Ecto neural progenitor cell (in vitro differentiated cells): Measurements from ENCODE around the gene NDST4.

Experiments used
- DNase-seq: peaks from one replicate; pipeline ENCODE4 v3.0.0-alpha.2; 2018; ENCODE audit warnings: low spot score

Gene NDST4

DNA sequence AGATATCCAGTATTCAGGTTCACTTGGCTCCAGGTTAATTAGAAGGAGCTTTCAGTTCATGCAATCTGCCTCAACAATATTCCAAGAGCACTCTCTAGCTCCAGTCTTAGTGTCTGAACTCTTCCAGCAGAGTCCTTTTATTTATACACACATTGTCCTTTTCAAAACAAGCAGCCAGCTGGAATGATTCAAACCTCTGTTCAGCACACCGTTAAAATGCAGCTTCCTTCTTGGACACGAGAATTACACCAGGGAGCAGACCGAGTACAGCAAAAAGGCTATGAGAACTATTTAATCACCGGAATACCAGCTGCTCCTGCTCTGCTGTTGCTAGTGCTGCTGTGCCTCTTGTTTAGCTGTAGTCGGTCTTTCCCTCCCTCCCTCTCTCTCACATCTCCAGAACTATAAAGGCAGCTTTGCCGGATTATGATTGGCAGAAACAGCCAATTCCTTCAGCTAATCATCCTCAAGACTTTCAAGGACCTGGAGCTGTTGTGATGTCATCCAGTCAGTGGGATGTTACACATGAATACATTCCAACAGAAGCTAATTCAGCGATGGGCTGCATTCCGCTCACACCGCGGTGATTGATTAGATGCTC is at the start of gene NDST4:
Gene NDST4 (minus strand): TSS at position 115 of the 601 bp plus-strand sequence. CDS start 36,584 bp downstream, outside the sequence.
- peak; percentile 61 for DNase-seq

DNA sequence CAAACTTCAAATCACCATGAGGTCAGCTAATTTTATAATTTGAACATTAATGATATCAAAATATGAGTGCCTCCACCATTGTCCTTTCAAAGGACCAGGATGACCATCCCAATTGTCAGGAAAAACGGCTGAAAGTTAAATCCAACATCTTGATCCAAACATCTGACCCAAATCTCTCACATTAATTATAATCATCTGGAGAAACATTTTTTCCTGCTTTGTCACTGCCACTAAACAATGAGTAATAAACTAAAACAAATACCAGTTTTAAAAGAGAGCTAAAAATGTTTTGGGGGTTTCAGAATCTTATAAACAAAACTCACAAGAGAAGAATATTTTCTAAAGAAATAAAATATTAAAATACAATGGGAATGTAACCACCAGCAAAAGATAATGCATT is 45.7 kb upstream of the NDST4 start:
- DNase-seq, result no peak

DNA sequence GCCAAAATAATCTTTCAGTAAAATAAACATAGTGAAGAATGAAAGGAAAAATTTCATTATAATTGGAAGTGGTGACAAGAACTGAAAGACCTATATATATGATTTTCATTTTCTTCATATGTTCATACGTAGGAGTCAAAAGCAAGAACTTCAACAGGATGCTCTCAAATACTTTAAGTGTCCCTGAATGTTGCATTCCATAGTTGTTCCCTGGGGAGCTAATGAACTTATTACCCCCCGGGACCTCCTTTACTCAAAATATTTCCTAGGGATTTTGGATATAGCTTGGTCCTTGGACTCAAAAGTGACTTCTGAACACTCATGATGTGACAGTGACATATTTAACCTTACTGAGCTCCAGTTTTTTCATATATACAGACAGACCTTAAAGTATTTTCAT is 44.9 kb upstream of the NDST4 start:
- DNase-seq, result no peak

DNA sequence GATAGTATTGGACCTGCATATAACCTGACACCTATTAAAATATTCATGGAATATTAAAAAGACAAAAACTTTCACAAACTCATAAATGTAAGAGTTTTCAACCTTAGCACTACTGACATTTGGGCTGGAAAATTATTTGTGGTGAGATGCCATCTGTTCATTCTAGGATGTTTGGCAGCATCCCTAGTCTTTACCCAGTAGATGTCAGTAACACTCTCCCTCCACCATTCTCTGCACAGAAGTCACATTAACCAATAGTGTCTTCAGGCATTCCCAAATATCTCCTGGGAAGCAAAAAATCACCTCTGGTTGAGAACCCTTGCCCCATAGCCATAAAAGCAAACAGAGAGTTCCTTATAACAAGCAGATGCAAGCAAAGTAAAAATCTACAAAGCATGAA is 41.4 kb upstream of the NDST4 start:
- DNase-seq, result no peak

DNA sequence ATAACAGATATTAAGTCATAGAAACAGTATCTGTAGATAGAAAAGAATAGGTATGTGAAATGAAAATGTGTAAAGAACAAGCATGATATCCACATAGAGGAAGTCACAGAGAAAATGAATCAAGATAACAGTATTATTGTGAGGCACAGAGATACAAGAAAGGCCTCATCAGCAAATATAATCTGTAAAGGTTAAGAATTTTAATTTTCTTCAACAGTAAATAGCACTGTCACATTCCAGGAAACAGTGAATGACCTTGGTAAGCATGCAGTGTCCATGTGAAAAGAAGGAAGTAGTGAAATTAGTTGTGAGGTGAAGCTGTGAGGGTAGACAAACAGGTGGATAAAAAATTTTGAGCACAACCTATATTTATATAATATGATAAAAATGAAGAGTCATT is 39.5 kb upstream of the NDST4 start:
- DNase-seq, result no peak

DNA sequence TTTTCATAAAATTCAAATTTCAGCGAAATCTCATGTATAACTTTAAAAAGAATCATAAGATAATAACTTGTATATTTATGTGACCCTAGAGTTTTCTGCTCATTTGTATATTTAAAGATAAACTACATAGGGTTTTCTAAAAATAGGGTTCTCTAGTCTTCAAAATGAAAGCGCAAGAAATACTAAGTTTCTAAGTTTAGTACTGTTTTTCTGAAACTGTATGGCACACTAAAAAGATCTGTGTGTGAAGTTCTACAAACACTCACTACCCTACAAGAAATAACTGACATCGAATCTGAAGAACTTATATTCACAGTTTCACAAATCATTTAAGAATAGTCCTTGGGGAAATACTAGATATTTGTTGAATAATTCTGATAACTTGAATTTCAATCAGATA is 38.7 kb upstream of the NDST4 start:
- DNase-seq, result no peak

DNA sequence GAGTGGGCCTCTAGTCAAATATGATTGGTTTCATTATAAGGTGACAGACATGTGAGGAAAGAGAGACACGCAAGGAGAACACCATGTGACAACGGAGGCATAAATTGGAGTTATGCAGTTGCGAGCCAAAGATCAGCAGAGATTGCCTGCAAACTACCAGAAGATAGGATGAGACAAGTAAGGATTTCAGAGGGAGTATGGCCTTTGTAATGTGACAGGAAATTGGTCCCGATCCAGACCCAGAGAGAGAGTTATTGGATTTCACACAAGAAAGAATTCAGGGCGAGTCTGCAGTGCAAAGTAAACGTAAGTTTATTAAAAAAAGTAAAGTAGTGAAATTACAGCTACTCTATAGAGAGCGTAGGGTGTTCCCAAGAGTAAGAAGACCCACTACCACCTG is 35.7 kb upstream of the NDST4 start:
- DNase-seq, result no peak

DNA sequence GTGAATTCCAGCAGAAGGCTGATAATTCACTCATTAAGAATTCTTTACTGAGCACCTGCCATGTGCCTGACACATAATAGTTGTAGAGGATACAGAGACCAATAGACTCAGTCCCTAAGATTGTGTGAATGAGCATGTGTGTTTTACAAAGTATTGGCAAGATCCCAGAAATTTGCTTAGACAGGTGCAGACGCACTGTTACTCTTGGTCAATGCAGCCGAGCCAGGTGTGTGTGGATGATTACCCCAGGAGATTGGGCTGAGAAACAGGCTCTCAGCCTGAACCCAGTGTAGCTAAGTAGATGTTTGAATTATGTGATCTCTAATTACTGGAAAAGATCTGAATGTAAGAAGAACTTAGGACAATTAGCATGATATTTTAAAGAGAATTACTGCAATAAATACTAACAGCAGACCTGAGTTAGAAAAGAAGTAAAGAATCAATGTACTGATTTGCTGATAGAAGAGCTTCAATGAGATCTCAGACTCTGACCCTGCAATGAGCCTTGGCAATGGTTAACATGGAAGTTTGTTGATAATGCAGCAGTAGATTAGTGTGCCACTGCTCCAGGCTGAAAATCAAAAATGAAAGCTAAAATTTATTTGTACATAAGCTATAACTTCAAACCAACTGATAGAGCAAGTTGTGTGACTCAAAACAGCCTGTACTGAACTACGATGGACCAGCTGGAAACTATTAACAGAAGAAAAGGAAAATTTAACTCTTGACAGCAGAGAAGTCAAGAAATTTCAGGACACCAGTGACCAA is 32.2 kb upstream of the NDST4 start:
- no peak for DNase-seq

DNA sequence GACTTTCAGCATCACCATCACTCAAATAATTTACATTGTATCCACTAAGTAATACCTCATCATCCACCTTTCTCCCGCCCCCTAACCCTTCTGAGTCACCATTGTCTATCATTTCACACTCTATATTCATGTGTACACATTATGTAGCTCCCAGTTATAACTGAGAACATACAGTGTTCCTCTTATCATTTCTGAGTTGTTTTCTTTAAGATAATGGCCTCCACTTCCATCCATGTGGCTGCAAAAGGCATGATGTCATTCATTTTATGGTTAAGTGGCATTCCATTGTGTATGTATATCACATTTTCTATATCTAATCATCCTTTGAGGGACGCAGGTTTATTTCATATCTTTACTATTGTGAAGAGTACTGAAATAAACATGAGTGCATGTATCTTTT is 14.6 kb upstream of the NDST4 start:
- no peak for DNase-seq

DNA sequence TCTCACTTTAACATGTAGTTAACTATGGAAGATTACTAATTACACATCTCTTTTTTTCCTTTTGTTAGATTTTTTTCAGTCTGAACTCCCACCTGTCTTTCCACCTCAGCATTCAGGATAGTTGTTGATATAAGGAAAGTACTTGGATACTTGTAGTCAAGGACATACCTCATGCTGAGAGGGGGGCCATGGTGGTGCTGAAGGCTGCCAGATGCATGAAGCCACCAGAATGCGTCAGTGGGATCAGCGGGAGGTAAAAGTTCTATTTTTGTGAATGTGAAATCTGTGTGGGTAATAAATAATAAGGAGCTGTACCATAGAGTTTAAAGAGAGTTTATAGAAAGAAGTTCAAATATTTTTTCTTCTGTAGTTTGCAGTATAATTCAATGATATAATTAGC is 13.1 kb upstream of the NDST4 start:
- no peak for DNase-seq

DNA sequence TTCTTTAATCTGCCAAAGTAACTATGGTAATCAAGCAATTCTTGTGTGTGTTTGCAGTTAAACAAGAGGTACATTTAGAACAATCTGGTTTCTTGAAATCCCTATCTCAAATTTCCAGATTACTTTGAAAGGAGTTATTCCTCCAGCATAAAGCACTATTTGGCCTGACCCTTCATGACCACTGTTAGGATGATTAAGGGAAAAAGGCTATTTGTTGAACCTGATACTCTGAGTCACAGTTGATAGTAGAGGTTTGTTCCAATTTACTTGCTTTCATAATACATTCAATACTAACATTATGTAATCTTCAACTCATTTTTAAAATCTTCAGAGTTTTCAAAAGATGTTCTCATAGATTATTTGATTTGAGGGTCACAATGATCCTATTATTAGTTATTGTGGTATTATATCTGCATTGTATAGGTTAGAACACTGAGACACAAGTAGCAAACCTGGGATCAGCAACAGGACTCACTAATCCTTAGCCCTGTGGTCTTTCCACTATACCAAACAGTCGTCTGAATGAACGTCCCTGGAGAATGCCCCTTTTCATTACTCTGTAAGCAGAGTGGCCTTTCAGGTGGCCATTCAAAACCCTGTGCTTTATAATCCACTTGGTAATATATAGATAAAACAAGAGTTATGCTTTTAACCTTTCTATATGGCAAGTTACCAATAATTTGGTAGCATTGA is 8.1 kb upstream of the NDST4 start:
- DNase-seq, result no peak

DNA sequence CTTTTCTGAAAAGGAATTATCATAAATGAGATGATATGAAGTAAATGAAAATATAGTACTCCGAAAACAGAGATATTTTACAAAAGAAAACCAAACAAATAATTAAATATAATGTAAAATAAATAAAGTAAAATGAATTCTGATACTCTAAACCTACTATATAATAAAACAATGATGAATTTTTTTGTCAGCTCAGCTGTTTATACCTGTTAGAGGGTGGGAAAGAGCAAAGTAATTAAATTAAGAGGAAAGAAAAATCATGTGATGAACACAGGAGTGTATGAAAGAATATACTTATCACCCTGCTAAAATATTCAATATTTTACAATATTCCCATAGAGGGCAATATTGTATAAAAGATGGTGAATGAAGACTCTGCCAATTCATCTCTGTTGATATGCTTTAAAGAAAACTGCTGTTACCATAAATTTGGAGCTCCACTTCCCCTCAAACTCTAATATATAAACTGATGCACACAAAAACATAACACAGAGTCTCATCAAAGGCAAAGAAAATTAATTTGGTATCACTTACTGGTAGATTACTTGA is 6.5 kb upstream of the NDST4 start:
- no peak for DNase-seq

DNA sequence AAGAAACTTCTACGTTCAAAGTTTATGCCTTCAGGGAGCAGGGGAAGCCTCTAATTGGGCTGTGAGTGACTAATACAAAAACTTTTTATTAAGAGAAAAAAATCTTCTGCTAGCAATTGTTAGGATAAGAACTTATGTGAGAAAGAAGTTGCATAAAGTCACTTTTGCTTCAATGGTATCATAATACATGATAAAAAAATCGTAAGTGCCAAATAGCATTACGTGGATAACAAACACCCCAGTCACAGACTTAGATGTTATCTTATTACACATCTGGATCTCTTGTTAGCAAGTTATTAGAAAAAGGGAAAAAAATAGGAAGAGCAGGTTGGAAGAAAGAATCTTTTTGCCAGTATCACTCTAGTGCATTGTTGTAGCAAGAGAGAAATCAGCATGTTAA is 4.2 kb upstream of the NDST4 start:
- DNase-seq, result no peak

DNA sequence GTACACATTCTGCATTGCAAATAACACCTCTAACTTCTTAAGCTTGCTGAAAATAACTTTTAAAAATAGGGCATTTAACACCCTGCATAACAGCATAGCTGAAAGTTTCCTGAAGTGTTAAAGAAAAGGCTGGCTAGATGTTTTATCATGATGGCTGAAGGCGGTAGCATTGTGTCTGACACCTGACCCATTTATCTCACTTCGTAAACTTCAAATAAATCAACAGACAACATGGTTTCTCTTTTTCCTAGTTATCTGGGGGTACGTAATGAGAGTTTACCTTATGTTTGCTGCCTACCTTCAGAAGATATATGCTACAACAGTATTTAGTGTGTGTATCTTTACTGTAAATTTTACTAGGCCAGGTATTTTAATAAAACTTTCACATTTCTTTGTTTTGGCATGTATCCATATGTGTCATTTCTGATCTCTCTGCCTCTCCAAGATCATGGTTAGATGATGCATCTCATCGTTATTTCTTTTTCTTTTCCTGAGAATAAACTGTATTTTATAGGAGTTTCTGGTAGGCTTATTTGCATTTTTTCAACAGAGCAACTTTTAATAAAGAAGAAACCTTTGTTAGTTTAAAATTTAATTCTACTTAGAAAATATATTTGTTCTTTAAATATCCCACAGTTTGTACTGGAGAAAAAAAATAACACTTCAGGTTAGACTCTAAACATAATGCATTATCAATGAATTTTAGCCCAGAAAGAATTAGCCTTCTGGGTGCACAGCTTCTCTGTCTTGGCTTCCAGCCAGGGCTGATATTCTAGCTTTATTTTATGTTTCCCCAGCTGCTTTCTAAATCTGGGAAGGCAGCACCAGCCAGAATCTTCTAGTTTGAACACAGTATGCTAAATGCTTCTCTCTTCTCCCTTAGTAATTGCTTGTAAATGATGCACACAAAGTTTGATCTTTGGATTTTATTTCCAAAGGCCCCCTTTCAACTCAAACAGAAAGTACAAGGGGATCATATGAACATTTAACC is 2.9 kb downstream of the NDST4 start:
- no peak for DNase-seq

DNA sequence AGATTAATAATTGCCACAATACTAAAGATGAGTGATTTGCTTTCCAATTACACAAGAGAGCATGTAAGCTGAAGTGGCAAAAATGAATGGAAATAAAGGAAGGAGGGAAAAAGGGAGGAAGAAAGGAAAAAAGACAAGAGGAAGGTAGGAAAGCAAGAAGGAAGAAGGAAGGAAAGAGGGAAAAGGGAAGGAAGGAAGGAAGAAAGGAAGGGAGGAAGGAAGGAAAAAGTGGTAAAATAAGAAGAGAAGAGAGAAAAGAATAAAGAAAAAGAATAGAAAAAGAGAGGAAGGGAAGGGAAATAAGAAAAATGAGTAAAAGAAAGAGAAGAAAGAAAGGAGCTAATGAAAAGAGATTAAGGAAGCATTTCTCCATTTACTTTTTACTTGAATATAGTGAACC is 4.6 kb downstream of the NDST4 start:
- no peak for DNase-seq

DNA sequence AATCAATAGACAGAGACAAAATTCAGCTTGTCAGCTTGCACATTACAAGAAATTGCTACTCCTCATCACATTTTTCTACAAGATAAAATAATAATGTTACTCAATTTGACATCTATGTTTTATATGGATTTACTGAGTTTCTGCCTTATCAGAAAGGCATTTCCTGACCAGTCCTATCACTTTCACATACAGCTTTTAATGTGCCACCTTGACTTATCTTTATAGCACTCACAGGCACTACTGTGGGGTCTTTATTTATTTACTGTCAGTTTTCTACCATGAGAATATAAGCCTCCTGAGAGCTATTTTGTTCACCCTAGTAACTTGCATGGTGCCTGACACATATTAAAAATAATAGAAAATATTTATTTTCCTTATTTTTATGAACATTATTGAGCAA is 6.0 kb downstream of the NDST4 start:
- no peak for DNase-seq

DNA sequence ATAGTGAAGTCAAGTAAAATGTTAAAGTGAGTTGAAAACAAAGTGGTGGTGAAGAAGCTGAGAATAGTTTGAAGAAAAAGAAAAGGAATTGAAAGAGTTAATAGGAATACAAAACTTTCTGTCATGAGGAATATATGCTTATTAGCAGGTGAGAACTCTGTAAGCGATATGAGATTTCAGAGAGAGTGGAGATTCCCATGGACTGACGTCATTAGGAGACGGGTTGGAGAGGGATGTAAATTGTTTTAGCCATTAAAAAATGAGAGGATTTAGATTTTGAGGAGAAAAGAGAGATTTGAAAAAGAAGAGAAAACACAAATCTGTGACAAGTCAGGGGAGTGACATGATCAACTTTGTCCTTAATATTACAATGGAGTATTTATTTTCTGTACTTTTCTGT is 11.7 kb downstream of the NDST4 start:
- no peak for DNase-seq

DNA sequence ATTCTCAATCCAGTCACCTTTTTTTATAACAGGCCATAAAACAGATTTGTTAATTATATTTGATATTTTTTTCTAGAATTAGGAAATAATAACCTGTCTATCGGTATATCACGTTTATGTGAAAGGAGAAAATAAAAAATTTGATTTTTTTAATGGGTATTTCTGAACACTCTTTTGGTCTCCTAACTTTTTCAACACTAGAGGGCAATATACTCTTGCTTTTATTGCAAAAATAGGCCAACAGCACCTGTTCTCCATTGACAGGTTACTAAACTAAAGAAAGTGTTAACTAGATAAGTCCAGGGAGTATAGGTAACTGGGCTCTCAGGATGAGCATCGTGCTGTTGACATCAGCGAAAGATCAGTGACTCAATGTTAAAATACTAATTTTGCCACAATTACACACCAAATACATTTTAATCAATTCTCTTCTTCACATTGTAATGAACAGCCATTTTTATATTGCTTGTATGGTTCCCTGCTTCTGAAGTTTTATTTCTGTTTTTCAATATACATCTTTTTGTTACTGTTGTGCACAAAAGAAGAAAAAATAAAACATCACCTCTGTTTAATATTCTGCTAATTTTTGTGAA is 22.8 kb downstream of the NDST4 start:
- DNase-seq, result no peak

DNA sequence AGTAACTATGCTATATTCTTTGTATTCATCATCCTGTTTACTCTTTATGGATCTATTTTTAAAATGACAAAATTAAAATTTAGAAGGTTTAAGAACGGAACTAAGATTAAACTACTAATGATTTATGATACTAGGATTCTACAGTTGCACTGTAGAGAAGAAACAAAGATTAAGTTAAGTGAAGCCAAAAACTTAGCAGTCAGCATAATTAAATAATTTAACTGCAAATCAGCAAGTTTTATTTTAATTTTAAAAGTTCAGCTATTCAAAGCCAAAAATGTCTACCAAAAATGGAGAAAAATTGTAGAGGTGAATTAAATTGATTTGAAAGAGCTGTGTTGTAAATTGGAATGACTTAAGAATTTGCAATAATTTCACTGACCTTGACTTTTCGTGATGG is 30.8 kb downstream of the NDST4 start:
- no peak for DNase-seq

DNA sequence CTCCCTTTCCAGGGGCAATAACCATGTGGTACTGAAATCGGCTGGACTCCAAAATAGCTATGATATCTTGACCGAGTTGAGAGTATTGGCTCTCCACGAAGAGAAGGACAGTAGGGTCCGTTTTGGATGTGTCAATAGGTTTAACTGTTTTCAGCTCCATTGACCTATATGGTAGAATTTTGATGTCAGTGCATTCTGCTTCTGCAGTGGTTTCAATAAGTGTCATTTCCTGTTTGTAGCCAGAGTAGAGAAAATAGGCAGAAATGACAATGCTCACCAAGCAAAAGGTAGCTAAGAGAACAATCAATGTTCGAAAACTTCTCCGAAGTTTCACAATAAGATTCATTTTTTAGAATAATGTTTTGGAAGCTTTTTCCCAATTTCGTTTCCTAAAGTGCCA is 36.7 kb downstream of the NDST4 start:
- DNase-seq, result no peak

DNA sequence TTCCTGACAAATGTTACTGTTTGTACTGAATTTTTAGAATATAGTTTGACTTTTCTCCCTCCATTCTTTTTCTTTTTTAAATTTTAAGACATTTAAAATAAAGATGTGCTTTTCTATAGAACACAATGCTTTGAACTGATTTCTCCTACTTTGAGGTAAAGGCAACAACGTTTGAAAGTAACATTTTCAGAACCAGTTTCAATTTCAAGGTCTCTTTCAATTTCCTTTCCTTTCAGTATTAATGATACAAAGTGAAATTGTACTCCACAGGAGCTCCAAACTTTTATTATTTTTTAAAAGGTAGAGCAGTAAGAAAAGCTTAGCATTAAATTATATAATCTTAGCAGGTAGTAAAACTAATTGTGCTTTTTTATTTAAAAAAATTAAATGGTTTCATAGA is 54.9 kb downstream of the NDST4 start:
- no peak for DNase-seq

DNA sequence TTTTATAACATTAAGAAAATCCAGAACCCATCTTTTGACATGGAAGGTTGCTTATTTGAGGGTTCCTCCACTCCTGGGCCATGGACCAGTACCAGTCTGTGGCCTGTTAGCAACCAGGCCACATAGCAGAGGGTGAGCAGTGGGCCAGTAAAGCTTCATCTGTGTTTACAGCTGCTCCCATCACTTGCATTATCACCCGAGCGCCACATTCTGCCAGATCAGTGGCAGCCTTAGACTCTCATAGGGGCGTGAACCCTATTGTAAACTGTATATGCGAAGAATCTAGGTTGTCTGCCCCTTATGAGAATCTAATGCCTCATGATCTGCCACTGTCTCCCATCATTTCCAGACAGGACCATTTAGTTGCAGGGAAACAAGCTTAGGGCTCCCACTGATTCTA is 58.6 kb downstream of the NDST4 start:
- no peak for DNase-seq
